GM21423 (cell line): ENCODE data around the gene FAM72B.
"Not testable (repeated sequence)": the region's sequence is repeated elsewhere in the genome, so short reads cannot be mapped to it uniquely, and the experiment has no call there.

Source experiments
- ATAC-seq: cut with Tn5 transposase; IDR thresholded peaks from one replicate; pipeline ENCODE4 v1.9.1; 2021; ENCODE audit warnings: mild to moderate bottlenecking, moderate library complexity; ENCODE audit not compliant: unreplicated experiment

FAM72B gene

DNA sequence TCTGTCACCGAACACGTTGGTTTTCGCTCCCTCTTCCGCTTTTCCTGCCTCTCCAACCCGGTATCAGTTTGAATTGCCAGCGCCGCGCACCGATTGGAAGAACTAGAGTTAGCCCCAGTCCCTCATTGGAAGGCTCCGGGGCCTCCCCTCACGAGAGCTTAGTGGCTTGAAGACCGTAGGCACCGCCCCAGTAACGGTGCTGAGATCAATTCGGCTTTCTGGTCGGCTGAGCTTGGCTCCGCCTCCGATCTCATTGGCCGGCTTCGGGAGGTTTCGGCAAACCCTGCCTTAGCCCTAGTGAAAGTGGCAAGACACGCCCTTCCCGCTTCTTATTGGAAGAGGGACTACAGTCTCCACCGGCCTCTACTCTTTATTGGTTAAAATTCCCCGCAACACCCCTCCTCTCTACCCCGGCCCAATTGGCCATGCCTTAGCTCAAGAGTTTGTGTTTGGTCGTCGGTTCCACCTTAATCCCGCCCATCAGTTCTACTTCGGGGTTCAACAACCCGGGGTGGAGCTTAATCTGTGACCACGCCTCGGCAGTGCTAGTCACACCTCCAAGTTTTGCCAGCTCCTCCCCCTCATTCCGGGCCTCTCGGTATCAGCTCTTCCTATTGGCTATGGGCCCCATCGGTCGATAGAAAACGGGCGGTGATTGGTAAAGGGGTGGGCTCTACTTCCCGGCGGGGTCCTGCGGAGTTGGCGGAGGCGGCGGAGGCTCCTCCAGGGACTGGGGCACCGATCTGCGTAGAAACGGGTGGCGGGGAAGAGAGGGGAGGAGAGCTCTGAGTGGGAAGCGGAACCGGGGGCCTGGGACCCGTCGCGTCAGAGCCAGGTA is at the start of gene FAM72B, which contains the start of gene SRGAP2C:
FAM72B (minus strand) TSS at position 51 of the 838 bp plus-strand sequence. CDS start 851 bp downstream, outside the sequence.
SRGAP2C (plus strand) TSS at position 686 of the 838 bp plus-strand sequence. CDS start 2,472 bp downstream, outside the sequence.
- ATAC-seq: peak; percentile 78

- not testable (repeated sequence) for ATAC-seq
Measured at GRCh38 chr1:121232445-121233125, 48.4 kb upstream of the FAM72B start.

- not testable (repeated sequence) for ATAC-seq
Measured at GRCh38 chr1:121230636-121231035, 46.5 kb upstream of the FAM72B start.

DNA sequence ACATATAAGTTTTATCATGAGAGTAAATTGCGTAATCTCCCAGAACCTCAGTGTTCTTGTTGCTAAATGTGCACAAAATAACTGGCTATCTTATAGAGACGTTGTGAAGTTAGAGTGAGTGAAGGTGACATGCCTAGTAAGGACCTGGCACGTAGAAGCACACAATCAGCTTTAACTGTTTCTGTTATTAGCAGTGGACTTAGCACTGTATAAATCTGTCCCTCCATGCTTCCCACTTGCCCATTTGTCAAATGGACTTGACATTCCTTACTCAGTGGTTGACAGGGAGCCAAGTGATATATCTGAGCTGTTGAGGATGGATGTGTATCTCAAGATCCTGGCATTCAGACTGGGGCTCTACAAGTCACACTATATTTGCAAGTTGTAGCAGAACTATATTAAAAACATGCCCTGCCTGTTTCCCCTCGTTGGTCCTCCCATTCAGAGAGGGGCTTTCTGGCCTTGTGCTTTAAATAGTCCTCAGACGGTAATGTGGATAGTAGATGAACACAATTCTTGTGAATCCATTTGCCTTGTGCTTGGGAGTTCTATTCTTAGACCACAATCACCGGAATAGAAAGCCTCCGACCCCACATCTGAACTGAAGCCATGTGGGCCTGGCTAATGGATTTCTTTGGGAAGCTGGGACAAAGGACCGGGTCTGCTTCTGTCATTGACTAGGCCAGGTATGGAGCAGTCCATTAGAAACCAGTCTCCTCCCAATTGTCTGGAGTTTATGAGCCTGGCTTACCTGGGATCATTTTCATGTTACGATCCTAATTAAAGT is 43.6 kb upstream of the FAM72B start:
- ATAC-seq: not testable (repeated sequence)

- ATAC-seq: not testable (repeated sequence)
Measured at GRCh38 chr1:121226925-121227324, 42.8 kb upstream of the FAM72B start.

DNA sequence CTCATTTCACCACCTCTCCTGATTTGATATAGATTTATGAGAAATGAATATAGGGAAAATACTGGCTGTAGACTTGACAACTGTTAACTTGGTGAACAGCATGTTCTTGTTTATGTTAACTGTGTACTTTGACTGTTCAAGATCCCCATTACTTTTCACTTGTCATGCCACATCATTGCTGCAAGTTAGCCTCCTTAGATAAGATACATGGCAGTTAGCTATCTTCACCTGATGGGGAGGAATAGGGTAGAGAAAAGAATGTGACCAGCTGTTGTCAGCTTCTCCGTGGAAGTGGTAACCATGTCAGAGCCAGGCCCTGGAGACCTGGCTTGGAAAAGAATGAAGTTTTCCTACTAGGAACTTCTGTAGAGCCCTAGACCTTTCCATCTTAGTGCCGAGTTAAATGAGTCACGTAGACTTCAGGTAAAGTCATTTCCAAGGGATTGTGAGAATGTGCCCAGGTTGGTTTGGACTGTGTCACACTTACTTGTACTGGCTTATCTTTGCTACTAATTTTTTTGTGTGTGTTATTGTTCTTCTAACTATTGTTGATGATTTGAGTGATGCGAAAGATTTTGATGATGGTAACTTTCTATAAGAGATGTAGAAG is 42.3 kb upstream of the FAM72B start:
- not testable (repeated sequence) for ATAC-seq

DNA sequence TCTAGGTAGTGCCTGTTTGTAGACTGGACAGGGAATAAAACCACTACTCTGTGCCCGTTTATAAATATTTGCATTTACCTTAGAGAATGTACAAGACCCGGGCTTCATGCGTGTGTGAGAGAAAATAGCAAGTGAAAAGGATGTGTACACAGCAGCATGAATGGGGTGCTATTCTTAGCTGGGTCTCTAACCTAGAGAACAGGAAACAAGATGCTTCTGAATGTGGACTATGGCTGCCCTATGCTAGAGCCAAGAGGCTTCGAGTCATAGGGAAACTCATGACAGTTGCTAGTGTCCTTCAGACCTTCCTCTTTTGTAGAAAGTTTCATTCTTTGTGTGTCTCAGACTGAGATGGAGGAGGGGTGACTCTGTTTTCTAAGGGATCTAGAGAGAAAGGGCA is 40.6 kb upstream of the FAM72B start:
- ATAC-seq: peak; percentile 99

DNA sequence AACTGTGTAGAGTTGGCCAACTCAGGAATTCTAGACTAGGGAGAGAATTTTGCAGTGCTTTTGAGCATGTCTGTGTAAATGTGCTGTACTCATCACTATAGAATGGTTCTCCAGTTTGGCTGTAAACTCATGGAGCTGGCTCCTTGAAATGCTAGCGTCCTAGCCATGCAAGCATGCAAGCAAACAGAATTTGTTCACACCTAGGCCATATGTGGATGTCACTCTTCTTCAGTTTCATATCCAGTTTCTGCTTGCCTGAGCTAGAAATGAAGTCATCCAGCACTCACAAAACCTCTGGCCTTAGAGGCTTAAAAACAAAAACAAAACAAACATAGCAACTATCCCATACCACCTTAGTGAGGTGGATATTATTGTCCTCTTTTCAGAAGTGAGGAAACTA is 37.6 kb upstream of the FAM72B start:
- ATAC-seq: peak; percentile 49

- ATAC-seq: not testable (repeated sequence)
Measured at GRCh38 chr1:121216676-121217075, 32.5 kb upstream of the FAM72B start.

DNA sequence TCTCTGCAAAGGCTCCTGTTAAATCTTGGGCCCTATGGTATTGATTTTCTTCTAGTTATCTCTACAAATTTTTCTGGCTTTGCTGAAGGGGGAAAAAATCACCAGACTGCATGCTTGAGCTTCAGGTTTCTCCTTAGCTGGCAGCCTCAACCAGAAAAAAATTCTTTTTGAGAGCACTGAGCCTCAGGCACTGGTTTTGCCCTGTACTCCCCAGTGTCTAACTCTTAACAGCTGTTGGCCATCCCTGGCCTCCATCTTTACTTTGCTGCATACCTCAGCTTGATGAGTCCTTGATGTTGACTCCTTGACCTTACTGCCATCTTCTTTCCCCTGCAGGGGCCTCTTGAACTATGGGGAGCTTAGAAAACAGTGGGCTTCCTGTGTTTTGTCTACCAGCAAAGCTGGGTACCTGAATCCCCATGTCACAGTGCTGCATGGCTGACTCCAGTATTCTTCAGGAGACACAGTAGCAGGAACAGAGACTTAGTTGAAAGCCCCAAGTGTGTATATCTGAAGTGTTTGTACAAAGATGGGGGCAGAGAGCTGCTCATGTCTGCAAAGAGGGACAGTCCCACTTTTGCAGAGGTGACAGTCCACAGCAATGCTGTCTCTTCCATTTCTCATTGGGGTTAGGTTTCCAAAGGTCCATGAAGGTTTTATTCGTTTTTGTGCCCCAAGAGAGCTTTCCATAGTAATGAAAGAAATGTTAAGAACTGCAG is 31.7 kb upstream of the FAM72B start:
- ATAC-seq: not testable (repeated sequence)

DNA sequence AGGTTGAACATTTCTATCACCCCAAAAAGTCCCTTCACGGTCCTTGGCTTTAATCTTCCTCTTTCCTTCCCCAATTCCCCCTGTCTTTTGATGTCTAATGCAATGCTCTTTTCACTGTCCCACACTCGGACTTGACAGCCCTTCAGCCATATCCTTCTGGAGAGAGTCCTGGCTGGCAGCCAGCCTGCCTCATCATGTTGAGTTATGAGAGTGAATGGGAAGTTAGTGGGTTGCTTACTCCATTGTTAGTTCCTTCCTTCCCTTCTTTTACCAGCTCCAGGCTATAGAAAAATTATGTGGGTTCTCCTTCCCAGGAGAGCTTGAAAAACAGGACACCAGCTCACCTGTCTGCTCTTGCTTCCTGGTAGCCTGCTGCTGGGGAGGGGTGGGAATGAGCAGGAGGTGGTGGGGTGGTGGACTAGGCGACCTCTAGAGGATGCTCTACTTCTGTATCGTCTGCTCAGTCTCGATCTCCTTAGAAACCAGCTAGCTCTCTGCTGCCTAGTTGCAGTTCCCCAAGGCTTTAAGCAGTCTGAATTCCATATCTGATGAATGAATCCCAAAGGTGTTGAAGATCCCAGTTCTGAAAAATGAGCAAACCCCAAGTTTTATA is 30.5 kb upstream of the FAM72B start:
- not testable (repeated sequence) for ATAC-seq

GRCh38 chr1:121213491-121213890 is 29.4 kb upstream of the FAM72B start:
- ATAC-seq: not testable (repeated sequence)

GRCh38 chr1:121210778-121211177 is 26.6 kb upstream of the FAM72B start:
- ATAC-seq: not testable (repeated sequence)

GRCh38 chr1:121208375-121208774 is 24.2 kb upstream of the FAM72B start:
- not testable (repeated sequence) for ATAC-seq

- not testable (repeated sequence) for ATAC-seq
Measured at GRCh38 chr1:121207328-121207727, 23.2 kb upstream of the FAM72B start.

DNA sequence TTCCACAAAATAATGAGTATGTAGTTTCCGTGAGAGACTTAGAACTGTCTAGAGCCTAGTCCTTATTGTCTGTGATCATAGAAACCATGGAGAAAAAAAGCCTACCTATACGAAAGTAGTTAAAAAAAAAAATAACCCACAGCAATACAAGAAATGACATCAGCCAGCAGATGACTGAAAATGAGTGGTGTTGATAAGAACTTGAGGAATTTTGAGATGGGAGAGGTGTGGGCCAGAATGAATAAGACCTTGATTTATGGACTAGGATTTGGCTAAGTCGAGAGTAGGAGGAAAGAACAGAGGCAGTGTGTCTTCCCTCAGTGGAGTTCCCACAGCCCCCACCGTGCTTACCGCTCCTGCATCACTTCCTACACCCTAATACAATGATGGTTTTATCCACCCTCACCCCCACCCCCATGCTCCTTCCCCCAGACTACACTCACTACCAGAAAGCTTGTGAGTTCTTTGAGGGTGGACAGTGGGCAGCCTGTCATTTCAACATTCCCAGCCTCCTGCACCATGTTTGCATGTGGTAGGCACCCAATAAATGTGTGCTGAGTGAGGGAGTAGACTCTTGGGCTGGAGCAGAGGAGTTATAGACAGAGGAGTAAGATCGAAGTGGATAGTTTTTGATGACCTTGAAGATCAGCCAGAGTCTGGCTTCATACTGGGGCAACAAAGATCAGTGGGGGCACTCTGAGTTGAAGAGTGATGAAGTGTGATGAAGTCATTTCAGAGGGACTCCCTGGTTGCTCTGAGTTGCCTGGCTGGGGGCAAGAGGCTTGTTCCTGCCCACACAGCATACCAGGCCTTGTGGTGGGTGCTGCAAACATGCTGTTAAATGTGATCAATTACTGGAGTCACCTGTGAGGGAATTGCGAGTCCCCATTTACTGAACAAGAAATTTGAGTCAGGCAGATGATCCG is 21.9 kb upstream of the FAM72B start:
- ATAC-seq: not testable (repeated sequence)

DNA sequence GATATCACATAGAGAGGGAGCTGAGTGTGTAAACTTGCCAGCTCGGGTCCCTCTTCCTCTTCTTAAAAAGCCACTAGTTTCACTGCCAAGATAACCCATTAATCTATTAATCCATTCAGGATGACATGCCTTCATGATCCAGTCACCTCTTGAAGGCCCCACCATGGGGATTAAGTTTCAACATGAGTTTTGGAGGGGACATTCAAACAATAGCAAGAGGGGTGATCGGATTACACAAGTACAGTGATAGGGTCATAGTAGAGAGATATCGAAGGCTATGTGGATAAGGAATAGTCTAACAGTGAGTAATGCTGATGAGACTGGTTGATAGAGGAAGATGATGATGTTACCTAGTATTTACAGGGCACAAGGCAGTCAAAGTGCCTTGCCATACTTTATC is 18.8 kb upstream of the FAM72B start:
- ATAC-seq: not testable (repeated sequence)
